Smooth muscle cell of trachea (primary cell): ENCODE measurements around the gene DUSP22. TPM values are rescaled to one million over a fixed set of nuclear protein-coding genes. Genes with fewer than 3 reads are reported as not detected.

ENCODE experiments used
- total RNA-seq: library from RNA; depleted of rRNA; stranded (reverse); fragments of >200 nt; gene quantifications from 2 replicates; pipeline ENCODE4 v1.2.1, GENCODE V29; 2014

The DUSP22 gene, protein sequence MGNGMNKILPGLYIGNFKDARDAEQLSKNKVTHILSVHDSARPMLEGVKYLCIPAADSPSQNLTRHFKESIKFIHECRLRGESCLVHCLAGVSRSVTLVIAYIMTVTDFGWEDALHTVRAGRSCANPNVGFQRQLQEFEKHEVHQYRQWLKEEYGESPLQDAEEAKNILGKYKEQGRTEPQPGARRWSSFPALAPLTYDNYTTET
- 21.4 and 22.3 TPM in 2 replicates for total RNA-seq

DNA sequence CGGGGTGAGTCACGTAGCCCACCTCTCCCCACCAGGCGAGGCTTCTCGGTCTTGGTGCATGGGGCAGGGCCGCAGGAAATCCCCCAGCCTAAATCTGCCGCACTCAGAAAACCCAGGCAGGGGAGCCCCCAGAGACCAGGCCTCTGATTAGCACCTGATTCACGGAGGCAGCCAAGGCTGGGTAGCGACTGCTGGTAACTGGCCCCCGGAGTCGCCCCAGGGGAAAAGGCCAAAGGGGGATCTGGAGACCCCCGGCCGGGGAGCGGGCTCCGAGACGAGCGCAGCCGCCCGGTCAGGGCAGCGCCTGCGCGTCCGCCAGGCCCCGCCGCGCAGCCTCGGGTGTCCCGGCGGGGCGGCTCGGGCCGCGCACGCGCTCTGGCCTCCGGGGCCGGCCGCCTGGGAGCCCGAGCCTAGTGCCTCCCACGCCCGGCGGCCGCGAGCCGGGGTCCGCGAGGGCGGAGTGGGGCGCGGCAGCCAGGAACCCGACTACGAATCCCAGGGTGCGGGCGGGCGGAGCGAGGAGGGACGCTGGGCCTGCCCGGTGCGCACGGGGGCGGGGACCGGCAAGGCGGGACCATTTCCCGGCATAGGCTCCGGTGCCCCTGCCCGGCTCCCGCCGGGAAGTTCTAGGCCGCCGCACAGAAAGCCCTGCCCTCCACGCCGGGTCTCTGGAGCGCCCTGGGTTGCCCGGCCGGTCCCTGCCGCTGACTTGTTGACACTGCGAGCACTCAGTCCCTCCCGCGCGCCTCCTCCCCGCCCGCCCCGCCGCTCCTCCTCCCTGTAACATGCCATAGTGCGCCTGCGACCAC is at the start of gene DUSP22:
Gene DUSP22, plus strand, starts transcription at position 791 of the 809 bp plus-strand sequence. CDS start 53 bp downstream, outside the sequence.

DNA sequence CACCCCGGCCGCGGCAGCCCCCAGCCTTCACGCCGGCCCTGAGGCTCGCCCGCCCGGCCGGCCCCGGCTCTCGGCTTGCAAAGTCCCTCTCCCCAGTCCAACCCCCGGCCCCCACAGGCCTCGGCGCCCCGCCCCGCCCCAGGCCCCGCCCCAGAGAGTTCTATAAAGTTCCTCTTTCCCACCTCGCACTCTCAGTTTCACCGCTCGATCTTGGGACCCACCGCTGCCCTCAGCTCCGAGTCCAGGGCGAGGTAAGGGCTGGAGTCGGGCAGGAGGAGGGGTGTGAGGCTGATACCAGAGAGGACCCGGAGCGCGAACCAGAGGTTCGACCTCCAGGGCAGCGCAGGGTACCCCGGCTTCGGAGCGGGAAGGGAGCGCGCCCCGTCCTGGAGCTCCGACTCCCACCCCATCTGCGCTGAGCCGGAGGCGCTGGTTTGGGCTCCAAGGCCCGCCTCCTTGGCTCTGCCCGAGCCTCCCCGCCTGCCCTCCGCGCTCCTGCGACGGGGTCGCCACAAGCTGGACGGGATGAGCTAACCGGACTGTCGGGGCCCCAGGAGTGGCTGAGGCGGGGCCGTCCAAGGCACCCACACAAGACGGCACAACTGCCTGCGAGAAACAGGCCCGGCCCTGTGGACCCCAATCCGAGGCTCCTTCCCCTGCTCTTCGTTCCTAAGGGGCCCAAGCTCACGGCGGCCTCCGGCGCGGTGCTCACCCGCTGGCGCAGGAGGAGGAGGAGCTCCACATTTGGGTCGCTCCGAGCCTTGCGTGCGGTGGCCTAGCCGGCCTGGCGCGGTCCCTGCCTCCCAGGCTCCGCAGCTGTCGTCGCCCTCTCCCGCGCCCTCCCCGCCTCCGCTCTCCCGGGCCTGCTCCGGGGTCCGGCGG is 99.5 kb downstream of the DUSP22 start, which contains the start of gene IRF4:
Gene IRF4, plus strand, starts transcription at position 194 of the 882 bp plus-strand sequence. CDS start 1,401 bp downstream, outside the sequence.

Other genes with a start within 250 kb of the DUSP22 start
- gene IRF4, start 99.3 kb downstream of the DUSP22 start, total RNA-seq, result under 0.01 and 0.99 TPM in 2 replicates